Endometrium (tissue), 2 donors: ENCODE results near the gene ARHGEF16.

Experiments used
- FAIRE-seq: peaks from 2 replicates; lab custom pipeline; 2012; peaks lifted over from hg19 to GRCh38; lab: Jason Lieb, UNC
- donor health status: control.
- donor health status: control.

Gene ARHGEF16

DNA sequence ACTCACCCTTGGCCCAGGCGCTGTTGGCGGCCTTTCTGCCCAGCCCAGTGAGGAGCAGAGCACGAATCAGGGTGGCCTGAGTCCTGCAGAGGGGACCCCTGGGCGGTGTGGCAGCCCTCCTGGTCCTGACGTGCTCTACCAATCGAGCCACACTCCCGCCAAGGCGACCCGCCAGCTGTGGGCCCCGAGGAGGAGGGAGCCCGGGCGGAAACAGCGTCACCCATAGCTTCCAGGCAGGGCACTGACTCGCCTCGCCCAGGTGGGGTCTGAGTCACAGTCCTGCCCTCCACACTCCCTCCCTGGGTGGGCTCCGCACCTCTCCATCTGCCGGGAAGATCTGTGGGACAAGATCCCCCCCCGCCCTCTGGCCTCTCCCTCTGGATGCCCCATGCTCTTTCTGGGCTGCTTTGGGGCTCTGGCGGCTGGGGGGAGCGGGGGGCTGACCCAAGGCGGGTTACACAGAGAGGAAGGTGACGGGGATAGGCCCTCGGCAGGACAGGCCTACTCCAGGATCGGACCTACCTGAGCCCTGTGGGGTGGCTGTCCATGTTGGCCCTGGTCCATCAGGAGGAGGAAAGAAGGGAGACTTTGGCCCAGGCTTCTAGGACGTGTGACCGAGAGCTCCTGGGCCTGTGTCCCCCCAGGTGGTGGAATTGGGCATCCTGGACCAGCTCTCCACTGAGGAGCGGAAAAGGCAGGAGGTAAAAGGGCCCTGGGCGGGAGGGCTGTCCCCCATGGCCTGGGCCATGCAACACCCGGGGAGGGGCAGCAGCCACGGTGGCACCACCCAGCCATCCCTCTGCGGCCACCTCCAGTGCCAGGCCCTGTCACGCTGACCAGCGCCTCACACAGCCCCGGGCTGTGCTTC, 14.0 kb downstream of the ARHGEF16 start:
- no peak for FAIRE-seq

DNA sequence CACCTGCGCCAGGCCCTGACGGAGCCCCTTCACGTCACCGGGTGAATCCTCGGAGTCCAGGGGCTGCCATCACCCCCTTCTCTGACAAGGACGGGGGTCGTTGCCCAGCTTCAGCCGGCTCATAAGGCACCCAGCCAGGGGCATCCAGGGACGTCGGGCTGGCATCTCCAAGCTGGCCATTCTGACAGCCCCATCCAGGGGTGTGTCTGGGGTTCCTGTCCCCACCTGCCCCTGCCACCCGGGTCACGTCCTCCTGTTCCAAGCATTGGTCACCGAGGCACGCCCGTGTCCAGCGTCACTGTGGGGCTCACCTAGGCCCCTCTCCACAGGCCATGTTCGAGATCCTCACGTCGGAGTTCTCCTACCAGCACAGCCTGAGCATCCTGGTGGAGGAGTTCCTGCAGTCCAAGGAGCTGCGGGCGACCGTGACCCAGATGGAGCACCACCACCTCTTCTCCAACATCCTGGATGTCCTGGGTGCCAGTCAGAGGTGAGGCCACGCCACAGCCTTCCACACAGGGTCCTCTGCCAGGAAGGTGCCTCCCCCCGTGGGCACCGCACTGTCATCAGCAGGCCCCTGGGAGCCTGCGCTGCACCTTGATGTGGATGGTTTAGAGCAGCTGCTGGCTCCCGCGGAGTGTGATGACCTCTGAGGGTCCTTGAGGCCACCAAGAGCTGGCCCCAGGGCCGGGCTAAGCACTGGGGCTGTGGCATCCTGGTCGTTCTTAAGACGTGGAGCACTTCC, 14.8 kb downstream of the ARHGEF16 start:
- no peak for FAIRE-seq

DNA sequence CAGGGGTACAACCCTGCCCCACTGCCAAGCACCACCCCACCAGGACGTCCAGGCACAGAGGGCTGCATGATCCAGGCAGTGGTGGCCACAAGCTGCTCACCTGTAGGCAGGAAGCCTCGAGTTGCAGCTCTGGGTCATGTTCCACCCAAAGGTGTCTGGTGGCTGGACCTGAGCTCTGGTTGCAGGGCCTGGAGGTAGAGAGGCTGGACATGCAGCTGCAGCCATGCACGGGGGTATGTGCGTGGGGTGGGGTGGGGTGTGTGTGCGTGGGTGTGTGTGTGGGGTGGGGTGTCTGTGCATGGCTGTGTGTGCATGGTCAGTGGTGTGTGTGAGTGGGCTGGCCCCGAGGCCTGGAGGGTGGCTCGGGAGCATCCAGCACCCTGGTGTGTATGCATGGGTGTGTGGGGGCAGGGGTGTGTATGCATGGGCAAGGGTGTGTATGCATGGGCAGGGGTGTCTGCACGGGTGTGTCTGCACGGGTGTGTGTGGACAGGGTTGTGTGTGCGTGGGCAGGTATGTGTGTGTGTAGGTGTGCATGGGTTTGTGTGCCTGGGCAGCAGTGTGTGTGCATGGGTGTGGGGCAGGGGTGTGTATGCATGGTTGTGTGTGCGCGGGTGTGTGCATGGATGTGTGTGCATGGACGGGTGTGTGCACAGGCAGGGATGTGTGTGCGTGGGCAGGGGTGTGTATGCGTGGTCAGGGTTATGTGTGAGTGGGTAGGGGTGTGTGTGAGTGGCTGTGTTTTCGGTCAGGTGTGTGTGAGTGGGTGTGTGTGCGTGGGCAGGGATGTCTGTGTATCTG, 15.6 kb downstream of the ARHGEF16 start:
- FAIRE-seq: no peak

DNA sequence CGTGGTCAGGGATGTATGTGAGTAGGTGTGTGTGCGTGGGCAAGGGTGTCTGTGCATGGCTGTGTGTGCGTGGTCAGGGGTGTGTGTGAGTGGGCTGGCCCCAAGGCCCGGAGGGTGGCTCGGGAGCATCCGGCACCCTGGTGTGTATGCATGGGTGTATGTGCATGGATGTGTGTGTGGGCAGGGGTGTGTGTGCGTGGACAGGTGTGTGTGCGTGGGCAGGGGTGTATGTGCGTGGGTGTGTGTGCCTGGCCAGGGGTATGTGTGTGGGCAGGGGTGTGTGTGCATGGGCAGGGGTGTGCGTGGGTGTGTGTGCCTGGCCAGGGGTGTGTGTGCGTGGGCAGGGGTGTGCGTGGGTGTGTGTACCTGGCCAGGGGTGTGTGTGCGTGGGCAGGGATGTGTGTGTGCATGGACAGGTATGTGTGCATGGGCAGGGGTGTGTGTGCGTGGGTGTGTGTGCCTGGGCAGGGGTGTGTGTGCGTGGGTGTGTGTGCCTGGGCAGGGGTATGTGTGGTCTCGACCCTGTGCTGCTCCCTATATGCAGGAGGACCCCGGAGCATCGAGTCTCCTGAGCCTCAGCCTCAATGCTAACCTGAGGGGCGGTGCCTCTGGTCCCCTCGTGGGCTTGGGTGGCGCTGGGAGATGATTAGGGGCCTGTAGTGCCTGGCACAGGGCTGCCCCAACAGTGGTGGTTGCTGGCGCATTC, 16.3 kb downstream of the ARHGEF16 start:
- FAIRE-seq: no peak

DNA sequence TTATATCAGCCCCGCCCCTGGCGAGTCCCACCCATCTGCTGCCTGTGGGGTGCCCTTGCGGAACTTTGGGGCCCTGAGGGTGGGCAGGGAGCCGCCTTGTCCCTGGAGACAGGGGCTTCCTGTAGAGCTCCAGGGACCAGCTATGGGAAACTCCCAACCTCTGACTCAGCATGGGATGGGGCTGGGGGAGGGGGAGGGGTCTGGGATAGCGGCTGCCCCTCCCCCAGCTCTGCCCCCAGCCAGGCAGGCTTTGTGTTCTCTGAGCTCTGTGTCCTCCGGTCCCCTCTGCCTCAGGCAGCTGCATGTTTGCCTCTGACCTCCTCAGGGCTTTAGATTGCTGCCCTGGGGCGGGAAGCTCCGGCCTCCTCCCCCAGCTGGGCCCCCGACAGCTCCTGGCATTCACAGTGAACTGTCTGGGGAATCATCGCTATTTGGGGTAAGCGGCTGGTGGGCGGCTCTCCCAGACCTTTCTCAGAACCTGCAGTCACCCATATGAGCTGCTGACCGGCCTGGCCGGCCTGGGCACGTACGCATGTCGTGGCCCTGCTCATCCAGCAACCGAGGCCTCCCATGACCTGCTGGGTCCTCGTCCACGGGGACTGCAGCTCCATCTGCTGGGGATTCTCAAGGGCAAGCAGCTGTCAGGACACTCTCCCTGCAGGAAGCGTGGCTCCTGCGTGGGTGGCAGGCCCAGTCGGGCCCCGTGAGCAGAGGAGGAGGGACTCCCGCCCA, 17.1 kb downstream of the ARHGEF16 start:
- no peak for FAIRE-seq

DNA sequence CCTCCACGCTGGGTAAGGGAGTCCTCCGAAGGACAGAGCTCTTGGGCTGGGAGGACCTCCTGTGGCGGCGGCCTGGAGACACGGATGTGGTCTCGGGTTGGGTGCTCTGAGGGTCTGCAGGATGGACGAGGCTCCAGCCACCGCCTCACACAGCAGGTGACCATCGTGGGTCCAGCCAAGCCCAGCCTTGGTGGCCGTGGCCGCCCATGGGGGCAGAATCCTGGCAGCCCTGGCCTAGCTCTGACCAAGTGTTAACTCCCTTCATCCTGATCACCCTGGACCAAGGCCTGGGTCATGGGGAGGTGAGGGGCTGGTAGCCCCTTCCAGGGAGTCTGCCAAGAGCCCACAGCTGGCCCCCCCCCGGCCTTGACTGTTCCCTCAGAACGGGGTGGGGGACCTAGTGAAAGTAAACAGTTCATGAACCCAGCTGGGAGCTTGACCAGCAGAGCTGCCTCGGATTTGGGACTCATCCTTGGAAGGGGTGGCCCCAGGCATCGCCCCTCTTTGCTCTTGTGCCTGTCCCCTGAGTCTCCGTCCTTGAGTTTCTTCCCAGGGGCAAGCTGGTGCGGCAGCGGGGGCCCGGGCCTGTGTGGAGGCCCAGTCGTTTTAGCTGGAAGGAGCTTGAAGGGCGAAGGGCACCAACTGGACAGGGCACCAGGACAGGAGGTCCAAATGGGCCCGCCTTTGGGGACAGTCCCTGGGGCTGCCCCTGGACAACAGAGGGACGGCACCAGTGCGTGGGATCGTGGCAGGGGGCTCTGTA, 17.8 kb downstream of the ARHGEF16 start:
- no peak for FAIRE-seq

DNA sequence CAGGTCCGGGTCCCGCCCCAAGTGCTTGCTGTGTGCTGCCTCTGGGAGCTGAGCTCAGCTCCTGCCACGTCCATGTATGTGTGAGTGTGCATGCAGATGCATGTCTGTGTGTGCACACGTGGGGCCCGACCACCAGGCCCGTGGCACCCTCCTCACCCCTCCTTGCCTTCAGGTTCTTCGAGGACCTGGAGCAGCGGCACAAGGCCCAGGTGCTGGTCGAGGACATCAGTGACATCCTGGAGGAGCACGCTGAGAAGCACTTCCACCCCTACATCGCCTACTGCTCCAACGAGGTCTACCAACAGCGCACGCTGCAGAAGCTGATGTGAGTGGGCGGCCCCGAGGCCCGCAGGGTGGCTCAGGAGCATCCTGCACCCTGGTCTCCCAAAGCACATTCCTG, 18.4 kb downstream of the ARHGEF16 start:
- FAIRE-seq: no peak

DNA sequence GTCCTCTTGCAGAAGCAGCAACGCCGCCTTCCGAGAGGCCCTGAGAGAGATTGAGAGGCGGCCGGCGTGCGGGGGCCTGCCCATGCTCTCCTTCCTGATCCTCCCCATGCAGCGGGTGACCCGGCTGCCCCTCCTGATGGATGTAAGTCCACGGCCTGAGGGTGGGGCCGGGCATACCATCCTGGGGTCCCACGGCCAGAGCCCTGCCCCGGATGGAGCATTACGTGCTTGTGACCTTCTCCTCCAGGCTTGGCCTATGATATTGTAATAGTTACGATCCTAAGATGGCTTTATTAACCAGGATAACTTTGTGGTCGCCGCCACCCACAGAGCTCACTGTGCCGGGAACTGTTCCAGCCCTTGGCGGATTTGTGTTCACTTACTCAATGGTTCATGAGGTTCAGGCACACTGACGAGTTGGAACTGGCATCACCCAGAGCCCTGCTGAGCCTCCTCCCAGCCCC, 18.9 kb downstream of the ARHGEF16 start:
- FAIRE-seq: no peak

DNA sequence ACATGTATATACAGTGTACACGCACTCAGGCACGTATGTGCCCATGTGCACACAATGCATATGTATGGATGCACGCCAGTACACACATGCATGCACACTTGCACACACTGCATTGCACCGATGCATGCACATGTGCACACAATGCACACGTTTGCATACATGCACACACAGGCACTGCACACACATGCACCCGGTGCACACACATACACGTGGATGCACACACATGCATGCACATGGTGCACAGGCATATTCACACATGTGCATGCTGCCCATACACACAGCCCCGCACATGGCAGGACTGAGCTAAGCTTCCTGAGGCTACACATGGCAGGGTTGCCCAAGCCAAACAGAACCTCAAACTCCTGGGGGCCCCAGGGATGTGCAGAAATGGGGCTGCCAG, 19.6 kb downstream of the ARHGEF16 start:
- FAIRE-seq: no peak

DNA sequence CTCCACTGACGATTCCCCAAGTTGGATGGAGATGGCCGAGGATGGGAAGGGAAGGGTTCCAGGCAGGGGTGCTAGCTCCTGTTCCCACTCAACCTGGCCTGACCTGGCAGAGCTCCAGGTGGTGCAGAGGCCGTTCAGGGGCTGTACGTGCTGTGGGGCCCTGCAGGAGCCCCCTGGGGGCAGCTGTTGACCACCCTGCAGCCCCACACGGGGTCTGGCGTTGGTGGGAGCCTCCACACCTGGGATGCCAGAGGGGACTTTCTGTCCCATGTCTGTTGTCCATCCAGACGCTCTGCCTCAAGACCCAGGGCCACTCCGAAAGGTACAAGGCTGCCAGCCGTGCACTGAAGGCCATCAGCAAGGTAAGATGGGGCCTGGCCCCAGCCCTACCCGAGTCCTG, 20.0 kb downstream of the ARHGEF16 start:
- no peak for FAIRE-seq

DNA sequence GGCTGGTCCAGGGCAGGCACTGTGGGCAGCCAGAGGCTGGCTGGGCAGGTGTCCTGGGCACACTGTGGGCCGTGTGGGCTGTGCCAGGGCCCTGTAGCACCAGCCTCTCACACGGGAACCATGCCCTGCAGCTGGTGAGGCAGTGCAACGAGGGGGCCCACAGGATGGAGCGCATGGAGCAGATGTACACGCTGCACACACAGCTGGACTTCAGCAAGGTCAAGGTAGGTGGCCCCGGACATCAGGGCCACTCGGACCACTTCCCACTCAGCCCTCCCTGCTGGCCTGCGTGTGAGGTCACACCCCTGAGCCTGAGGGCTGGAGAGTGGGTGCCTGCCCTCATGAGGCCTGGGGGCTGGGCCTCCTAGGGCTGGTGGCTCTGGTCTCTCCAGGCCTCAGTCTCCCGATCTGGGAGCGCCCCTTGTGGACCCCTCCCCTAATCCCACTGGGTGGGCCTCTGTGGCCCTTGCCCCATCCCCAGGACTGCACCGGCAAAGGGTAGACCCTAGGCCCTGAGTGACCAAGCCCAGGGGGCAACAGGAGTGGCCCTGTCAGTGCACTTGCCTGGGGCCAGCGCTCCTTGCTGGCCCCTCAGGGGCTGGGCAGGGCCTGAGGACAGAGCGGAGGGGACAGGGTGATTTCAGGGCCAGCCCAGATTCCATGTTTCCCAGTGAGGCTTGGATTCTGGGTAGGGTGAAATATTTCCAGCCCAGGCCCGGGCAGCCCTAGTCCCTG, 21.5 kb downstream of the ARHGEF16 start:
- no peak for FAIRE-seq

DNA sequence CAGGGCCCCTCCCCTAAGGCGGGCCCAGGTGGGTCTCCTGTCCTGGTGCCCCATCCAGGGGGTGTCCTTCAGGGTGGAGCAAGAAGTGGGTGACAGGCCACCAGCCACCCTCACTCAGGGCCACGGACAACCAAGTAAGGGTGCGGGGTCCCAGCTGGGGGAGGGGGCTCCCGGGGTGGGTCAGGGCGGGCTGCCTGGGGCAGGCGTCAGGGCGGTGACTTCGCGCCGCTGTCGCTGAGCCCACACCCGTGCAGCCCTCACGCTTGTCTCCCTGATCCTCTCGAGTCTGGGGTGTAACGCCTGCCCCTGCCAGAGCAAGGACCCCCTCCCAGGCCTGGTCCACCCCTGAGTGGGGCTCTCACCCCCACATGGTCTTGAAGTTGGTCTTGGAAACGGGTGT, 22.2 kb downstream of the ARHGEF16 start:
- no peak for FAIRE-seq

DNA sequence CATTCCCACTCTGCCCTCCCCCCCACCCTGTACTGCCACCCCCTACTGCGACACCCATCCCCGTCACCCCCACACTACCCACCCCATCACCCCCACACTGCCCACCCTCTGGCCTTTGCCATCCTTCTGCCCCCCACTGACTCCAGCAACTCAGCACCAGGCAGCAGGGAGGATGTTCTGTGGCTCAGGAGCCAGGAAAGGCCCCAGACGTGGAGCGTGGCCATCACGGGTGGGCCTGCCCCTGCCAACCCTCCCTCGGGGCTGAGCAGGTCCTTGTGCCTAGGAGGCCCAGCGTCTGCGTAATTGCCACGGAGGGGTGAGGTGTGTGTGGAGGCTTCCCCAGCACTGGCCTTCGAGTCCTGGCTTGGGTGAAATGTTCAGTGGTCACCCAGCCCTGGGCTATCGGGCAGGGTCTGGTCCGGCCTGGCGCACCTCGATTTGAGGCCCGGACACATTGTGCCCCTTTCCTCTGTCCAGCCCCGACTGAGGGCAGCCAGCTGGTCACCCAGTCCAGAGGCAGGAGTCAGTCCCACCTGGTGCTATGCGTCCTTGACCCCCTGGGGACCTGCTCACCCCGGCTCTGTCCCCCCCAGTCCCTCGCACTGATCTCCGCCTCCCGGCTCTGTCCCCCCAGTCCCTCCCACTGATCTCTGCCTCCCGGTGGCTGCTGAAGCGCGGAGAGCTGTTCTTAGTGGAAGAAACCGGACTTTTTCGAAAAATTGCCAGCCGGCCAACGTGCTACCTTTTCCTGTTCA, 23.0 kb downstream of the ARHGEF16 start:
- FAIRE-seq: no peak

DNA sequence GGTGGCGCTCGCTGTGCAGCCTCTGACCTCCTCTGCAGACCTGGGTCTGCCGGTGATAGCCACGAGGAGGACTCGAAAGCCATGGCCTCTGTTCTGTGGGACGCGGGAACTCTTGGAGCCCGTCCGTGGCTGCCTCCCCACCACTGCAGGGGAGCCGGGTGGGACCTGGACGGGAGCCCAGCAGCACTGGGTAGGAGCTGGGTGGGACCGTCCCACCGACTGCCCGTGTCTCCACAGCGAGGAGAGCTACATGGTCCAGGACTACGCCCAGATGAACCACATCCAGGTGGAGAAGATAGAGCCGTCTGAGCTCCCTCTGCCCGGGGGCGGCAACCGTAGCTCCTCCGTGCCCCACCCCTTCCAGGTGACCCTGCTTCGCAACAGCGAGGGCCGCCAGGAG, 23.7 kb downstream of the ARHGEF16 start:
- no peak for FAIRE-seq

DNA sequence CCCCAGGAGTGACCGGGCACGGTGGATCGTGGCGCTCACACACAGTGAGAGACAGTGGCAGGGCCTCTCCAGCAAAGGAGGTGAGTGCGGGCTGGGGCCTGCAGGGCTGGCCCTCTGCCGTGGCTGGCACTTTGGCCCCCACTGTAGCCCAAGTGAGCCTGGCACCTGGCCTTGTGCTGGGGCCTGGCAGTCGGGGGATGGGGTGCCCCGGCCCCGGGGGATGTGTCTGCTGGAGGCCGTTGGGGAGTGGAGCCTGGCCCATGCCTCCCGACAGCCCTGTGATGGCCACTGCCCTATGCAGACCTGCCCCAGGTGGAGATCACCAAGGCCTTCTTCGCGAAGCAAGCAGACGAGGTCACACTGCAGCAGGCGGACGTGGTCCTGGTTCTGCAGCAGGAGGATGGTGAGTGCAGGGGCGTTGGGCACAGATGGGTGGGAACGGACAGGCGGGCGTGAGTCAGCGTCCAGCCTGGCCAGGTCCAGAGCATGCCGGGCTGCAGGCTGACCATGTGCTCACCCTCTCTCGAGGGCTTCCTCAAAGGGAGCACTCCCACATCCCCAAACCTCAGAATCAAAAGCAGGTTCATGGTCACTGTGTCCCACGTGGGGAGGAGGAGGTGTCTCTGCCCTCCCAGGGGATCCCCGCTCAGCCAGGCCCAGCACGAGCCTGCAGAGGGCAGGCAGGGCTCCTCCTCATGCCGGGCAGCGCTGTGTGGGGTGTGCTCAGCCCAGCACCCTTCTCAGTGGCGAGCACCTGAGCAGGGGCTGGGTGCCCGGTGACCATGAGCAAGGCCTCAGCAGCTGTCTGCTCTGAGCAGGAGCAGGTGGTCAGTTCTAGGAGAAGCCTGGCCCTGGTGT, 25.3 kb downstream of the ARHGEF16 start:
- FAIRE-seq: no peak

DNA sequence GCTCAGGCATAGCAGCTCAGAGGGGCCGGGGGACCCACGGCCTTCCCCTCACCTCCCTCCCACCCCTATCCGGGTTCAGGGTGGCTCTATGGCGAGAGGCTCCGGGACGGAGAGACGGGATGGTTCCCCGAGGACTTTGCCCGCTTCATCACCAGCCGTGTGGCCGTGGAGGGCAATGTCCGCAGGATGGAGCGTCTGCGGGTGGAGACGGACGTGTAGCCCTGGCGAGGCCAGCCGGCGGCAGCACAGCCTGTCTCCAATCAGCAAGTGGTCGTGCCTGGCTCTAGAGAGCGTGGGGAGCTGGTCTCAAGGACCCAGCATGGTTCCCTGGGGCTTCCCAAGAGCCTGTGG, 25.9 kb downstream of the ARHGEF16 start:
- no peak for FAIRE-seq

DNA sequence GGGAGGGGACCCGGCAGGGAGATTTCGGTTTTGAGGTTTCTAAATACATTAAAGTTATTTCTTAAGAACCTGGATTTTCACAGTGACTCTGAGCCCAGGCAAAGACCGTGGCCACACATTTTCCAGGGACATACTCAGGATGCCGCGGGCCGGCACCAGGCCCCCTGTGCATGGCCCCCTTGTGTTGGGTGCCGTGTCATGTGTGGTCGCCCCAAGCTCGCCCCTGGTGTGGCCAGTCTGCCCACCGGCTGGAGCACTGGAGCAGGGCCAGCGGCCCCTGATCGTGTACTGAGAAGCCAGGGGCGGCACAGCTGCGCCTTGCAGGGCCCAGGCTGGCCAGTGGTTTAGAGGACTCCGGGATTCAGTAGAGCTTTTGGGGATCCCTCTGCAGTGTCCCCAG, 26.6 kb downstream of the ARHGEF16 start:
- no peak for FAIRE-seq

DNA sequence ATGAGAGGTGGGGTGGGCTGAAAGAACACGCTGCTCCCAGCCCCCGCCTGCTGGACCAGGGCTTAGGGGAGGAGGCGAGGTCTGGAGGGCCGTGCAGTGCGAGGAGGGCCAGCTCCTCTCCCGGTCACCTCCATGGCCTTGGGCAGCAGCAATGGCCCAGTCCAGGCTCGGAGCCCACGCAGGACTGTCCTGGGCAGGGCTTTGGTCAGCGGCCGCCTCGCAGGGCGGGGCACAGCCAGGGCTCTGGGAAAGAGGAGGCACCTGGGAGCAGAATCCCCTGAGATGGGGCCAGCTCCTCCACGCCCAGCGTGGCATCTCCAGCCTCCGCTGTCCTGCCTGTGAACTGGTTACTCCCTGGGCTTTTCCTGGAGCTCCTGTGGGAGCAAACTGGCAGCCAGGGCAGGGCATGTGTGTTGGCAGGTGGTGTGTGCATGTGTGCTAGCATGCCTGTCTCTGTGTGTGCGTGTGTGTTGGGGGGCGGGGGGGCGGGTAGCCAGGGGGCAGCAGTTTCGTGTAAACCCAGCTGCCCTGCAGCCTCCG, 27.4 kb downstream of the ARHGEF16 start:
- FAIRE-seq: no peak
